ENCODE measurements around the gene ZNF365. TPM values are rescaled to one million over a fixed set of nuclear protein-coding genes. Genes with fewer than 3 reads are reported as not detected.

The ZNF365 gene
- total and polyA plus RNA-seq, 2 of the 8 experiments (the other 6 are each of a cell fraction or from before 2014, with no cell fraction given): 0.41 to 0.43 TPM

GRCh38 chr10:62381385-62382102 is 7.4 kb downstream of the ZNF365 start:
- no peak overlapping the region for H2AFZ ChIP-seq (ENCODE audit: low read length)
- CTCF ChIA-PET (ENCODE audit: partially characterized antibody): no interaction called here
- H2BK15ac ChIP-seq (ENCODE audit: low read length): no peak overlapping the region
- no peaks in the 10 kb centered on the region for H3K23me2 ChIP-seq (ENCODE audit: low read depth, low read length)
- POLR2A ChIA-PET (ENCODE audit: partially characterized antibody): no interaction called here
- H3K4me1 ChIP-seq (replicated peaks in 1 of 4; ENCODE audit: control insufficient read depth in 3 of 4, insufficient read depth in 4 of 4, low read length in 3 of 4): no peaks in the 10 kb centered on the region
- no peak overlapping the region for H4K5ac ChIP-seq (ENCODE audit: insufficient read length, low read depth, low read length)
- DNase-seq (ENCODE audit: low read depth in 1 of 2, low spot score in 2 of 2): no peak
- H4K91ac ChIP-seq (replicated peaks; ENCODE audit: insufficient read length, low read length): no peak overlapping the region
- no peak overlapping the region for H3K18ac ChIP-seq (ENCODE audit: extremely low read depth, low read length)
- H3K36me3 ChIP-seq (ENCODE audit: control insufficient read depth in 2 of 4, insufficient read depth in 4 of 4, low read length in 3 of 4): no peaks in the 10 kb centered on the region
- 93% methylated on average over 6 of the region's 6 CpGs; no CpG with 5 or more reads in 1 of the 2 experiments for WGBS, 2 experiments (ENCODE audit: extremely low coverage in 1 of 2, insufficient coverage in 1 of 2, insufficient read length in 1 of 2, insufficient replicate concordance in 2 of 2, low coverage in 1 of 2, low lambda C conversion rate in 2 of 2, missing lambda C conversion rate in 1 of 2)
- no peak overlapping the region for H2BK120ac ChIP-seq (replicated peaks; ENCODE audit: low read depth, low read length)
- H3K23ac ChIP-seq (ENCODE audit: insufficient read length): no peak overlapping the region
- H2BK20ac ChIP-seq (ENCODE audit: low read length): no peak overlapping the region
- H3K27me3 ChIP-seq (replicated peaks in 1 of 4; ENCODE audit: control insufficient read depth in 3 of 4, extremely low read depth in 1 of 4, insufficient read depth in 3 of 4, low read length in 3 of 4): no peaks in the 10 kb centered on the region
- H3K4ac ChIP-seq (replicated peaks; ENCODE audit: insufficient read length, low read depth, low read length): no peak overlapping the region
- H3K4me2 ChIP-seq (ENCODE audit: insufficient read depth in 1 of 2, low read depth in 2 of 2, low read length in 2 of 2): no peak overlapping the region
- no peak overlapping the region for H4K8ac ChIP-seq (ENCODE audit: extremely low read depth, insufficient read depth, low read length)
- H3K9ac ChIP-seq (replicated peaks in 1 of 4; ENCODE audit: extremely low read depth in 1 of 4, low read depth in 3 of 4, low read length in 3 of 4): no peak overlapping the region
- H3K4me3 ChIP-seq (ENCODE audit: extremely low read depth in 1 of 4, insufficient read depth in 2 of 4, low read depth in 3 of 4, low read length in 4 of 4): no peak overlapping the region
- no peak overlapping the region for H3K27ac ChIP-seq (ENCODE audit: low read depth, low read length)
- no peaks in the 10 kb centered on the region for H3K79me1 ChIP-seq (ENCODE audit: low read depth, low read length)
- no peak for FAIRE-seq
- no peak overlapping the region for H2BK12ac ChIP-seq (ENCODE audit: low read depth, low read length)
- no peak overlapping the region for H2AK5ac ChIP-seq (ENCODE audit: low read depth, low read length)
- H4K20me1 ChIP-seq (replicated peaks in 1 of 2; ENCODE audit: control insufficient read depth in 1 of 2, insufficient read depth in 2 of 2, low read length in 2 of 2): no peaks in the 10 kb centered on the region
- H3K9me3 ChIP-seq (ENCODE audit: insufficient read depth in 2 of 2, low read depth in 1 of 2, low read length in 1 of 2): no peaks in the 10 kb centered on the region
- H3K14ac ChIP-seq (ENCODE audit: insufficient read length): no peak overlapping the region
- H3K56ac ChIP-seq (replicated peaks; ENCODE audit: insufficient read length, low read depth, low read length): no peak overlapping the region
- H2BK5ac ChIP-seq (ENCODE audit: low read depth, low read length): no peak overlapping the region
- TF ChIP-seq JUND (IDR thresholded peaks at IDR 0.05; ENCODE audit: low read length) (no peak), SUZ12 (IDR thresholded peaks at IDR 0.05; ENCODE audit: low read length) (no peak), POLR2AphosphoS5 (IDR thresholded peaks at IDR 0.05; ENCODE audit: low read depth, low read length) (no peak), ATF2 (IDR thresholded peaks at IDR 0.05; ENCODE audit: low read length) (no peak), NANOG (IDR thresholded peaks at IDR 0.05; ENCODE audit: insufficient read depth, low read depth, low read length, poor library complexity, severe bottlenecking) (no peak)
- H3K79me2 ChIP-seq (ENCODE audit: control insufficient read depth in 1 of 2, insufficient read depth in 2 of 2, low read length in 2 of 2): no peaks in the 10 kb centered on the region

All from H1 (cell line).